Measurements from ENCODE around the gene BRD7.

The BRD7 gene

DNA sequence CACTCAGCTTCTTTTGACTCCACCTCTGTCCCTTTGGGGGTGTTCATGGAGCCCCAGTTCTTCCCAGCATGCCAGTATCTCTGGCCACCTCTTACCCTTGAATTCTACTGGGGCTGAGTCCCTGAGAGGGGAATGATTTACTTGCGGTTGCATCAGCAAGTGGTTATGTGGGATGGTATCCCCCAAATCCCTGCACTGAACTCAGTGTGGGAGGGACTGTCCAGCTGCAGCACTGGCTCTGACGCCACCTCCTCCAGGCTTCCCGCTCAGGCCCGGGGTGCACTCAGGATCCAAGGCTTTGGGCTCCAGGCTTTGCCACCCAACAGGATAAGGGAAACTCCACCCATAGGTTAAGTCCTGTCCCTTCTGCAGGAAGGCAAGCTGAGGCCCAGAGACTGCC lies 21.1 kb upstream of the BRD7 start:
- Histone ChIP-seq H3K4me3 (ENCODE audit: insufficient read depth, low read length, poor library complexity, severe bottlenecking) (no peak overlapping the region), H3K27ac (ENCODE audit: low read depth, low read length) (no peak overlapping the region), H3K36me3 (ENCODE audit: low read length) (no peaks in the 10 kb centered on the region), H3K9me2 (replicated peaks; ENCODE audit: insufficient read depth, low read length) (no peaks in the 10 kb centered on the region), H4K20me1 (ENCODE audit: low read depth, low read length) (no peaks in the 10 kb centered on the region), H3K9me3 (ENCODE audit: insufficient read depth, low read length) (no peaks in the 10 kb centered on the region), H3K4me2 (ENCODE audit: low read depth, low read length, poor library complexity, severe bottlenecking) (no peak overlapping the region), H3K79me2 (ENCODE audit: insufficient read depth, low read length) (no peaks in the 10 kb centered on the region), H3K9ac (ENCODE audit: low read length) (no peak overlapping the region), H3F3A (ENCODE audit: insufficient read depth) (no peaks in the 10 kb centered on the region), H3K27me3 (ENCODE audit: low read length) (no peaks in the 10 kb centered on the region), H2AFZ (ENCODE audit: low read depth, low read length, severe bottlenecking) (no peak overlapping the region)
- TF ChIP-seq, protein P1, sequence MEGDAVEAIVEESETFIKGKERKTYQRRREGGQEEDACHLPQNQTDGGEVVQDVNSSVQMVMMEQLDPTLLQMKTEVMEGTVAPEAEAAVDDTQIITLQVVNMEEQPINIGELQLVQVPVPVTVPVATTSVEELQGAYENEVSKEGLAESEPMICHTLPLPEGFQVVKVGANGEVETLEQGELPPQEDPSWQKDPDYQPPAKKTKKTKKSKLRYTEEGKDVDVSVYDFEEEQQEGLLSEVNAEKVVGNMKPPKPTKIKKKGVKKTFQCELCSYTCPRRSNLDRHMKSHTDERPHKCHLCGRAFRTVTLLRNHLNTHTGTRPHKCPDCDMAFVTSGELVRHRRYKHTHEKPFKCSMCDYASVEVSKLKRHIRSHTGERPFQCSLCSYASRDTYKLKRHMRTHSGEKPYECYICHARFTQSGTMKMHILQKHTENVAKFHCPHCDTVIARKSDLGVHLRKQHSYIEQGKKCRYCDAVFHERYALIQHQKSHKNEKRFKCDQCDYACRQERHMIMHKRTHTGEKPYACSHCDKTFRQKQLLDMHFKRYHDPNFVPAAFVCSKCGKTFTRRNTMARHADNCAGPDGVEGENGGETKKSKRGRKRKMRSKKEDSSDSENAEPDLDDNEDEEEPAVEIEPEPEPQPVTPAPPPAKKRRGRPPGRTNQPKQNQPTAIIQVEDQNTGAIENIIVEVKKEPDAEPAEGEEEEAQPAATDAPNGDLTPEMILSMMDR (IDR thresholded peaks at IDR 0.05; ENCODE audit: insufficient read depth, low read length, poor library complexity, severe bottlenecking): no peak
- no peak for TF ChIP-seq EZH2phosphoT487 (conservative IDR thresholded peaks at IDR 0.05; ENCODE audit: low read length)

DNA sequence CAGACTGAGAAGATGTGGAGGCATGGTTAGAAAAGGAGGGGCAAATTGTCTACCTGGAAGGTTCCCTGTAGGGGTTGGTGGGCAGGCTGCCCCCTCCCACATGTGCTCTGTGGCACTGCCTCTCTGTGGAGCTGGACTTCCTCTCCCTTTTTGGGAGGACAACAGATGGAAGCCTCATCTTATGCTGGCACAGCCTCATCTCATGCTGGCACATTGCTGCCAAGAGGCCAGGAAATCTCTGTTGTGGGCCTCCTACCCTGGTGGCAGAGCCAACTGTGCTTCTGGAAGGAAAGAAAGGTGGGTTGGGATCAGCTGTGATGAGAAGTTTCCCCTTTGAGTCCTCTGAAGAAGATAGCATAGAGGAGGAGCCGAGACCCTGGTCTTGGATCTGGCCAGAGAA lies 19.7 kb upstream of the BRD7 start:
- Histone ChIP-seq H3K36me3 (ENCODE audit: low read length) (no peaks in the 10 kb centered on the region), H3K9me3 (ENCODE audit: insufficient read depth, low read length) (no peaks in the 10 kb centered on the region), H3K4me2 (ENCODE audit: low read depth, low read length, poor library complexity, severe bottlenecking) (no peak overlapping the region), H3K9ac (ENCODE audit: low read length) (no peak overlapping the region), H3K9me2 (replicated peaks; ENCODE audit: insufficient read depth, low read length) (no peaks in the 10 kb centered on the region), H3K79me2 (ENCODE audit: insufficient read depth, low read length) (no peaks in the 10 kb centered on the region), H4K20me1 (ENCODE audit: low read depth, low read length) (no peaks in the 10 kb centered on the region), H3K27me3 (ENCODE audit: low read length) (no peaks in the 10 kb centered on the region), H3K4me3 (ENCODE audit: insufficient read depth, low read length, poor library complexity, severe bottlenecking) (no peak overlapping the region), H3K27ac (ENCODE audit: low read depth, low read length) (no peak overlapping the region), H2AFZ (ENCODE audit: low read depth, low read length, severe bottlenecking) (no peak overlapping the region), H3F3A (ENCODE audit: insufficient read depth) (no peaks in the 10 kb centered on the region)
- TF ChIP-seq, protein P1 (IDR thresholded peaks at IDR 0.05; ENCODE audit: insufficient read depth, low read length, poor library complexity, severe bottlenecking): no peak
- no peak for TF ChIP-seq EZH2phosphoT487 (conservative IDR thresholded peaks at IDR 0.05; ENCODE audit: low read length)

DNA sequence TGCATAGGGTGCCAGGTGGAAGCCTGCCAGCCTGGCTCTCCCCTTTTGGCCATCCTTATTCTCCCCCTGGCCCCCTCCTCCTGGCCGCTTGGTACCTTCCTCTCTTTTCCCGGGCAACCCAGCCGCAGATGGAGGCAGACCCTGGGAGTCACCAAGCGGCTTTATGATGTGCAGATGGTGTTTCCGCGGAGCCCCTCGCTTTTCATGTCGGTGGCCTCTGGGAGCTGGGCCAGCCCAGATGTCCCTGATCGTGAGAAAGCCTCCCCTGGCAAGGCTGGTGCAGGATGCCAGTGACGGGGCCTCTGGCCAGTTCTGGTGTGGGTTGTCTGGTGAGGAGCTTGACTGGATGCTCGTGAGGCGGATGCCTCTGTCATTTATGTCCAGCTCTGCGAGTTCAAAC lies 18.0 kb upstream of the BRD7 start:
- H3K9me2 ChIP-seq (replicated peaks; ENCODE audit: insufficient read depth, low read length): no peaks in the 10 kb centered on the region
- H2AFZ ChIP-seq (ENCODE audit: low read depth, low read length, severe bottlenecking): no peak overlapping the region
- H3K4me3 ChIP-seq (ENCODE audit: insufficient read depth, low read length, poor library complexity, severe bottlenecking): no peak overlapping the region
- no peaks in the 10 kb centered on the region for H3F3A ChIP-seq (ENCODE audit: insufficient read depth)
- no peak overlapping the region for H3K9ac ChIP-seq (ENCODE audit: low read length)
- no peaks in the 10 kb centered on the region for H3K27me3 ChIP-seq (ENCODE audit: low read length)
- no peak for TF ChIP-seq EZH2phosphoT487 (conservative IDR thresholded peaks at IDR 0.05; ENCODE audit: low read length)
- TF ChIP-seq, protein P1 (IDR thresholded peaks at IDR 0.05; ENCODE audit: insufficient read depth, low read length, poor library complexity, severe bottlenecking): no peak
- no peaks in the 10 kb centered on the region for H3K36me3 ChIP-seq (ENCODE audit: low read length)
- no peaks in the 10 kb centered on the region for H3K79me2 ChIP-seq (ENCODE audit: insufficient read depth, low read length)
- H3K9me3 ChIP-seq (ENCODE audit: insufficient read depth, low read length): no peaks in the 10 kb centered on the region
- H3K4me2 ChIP-seq (ENCODE audit: low read depth, low read length, poor library complexity, severe bottlenecking): no peak overlapping the region
- no peak overlapping the region for H3K27ac ChIP-seq (ENCODE audit: low read depth, low read length)
- no peaks in the 10 kb centered on the region for H4K20me1 ChIP-seq (ENCODE audit: low read depth, low read length)
